Measurements from ENCODE around the gene CRYBG3. TPM values are rescaled to one million over a fixed set of nuclear protein-coding genes. Genes with fewer than 3 reads are reported as not detected.
A peak's percentile ranks its signal among the peaks of the same experiment; 100 is the strongest.

The CRYBG3 gene
- total RNA-seq, 4 donors from 2014 or later, result 18.7 to 23.5 (median 21.1) TPM

DNA sequence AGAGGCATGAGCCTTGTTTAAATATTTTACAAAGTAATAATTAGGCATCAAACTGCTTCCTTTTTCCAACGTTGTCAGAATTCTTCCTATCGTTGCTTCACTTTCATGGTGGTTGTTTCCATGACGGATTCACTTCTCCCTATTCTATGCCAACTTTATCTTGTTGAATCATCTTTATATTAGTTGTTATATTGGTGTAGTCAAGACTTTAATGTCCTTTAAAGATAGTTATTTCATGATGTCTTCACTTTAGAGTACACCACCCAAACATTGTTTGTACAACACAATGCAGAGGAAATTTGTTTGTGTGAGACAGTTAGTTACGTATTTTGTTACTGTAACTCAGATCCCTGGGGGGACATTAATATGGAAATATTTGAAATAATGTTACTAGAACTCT lies 61.9 kb downstream of the CRYBG3 start:
- H3K4me3 ChIP-seq, result no peak overlapping the region
- WGBS, result 62% methylated on average over 4 of the region's 4 CpGs

DNA sequence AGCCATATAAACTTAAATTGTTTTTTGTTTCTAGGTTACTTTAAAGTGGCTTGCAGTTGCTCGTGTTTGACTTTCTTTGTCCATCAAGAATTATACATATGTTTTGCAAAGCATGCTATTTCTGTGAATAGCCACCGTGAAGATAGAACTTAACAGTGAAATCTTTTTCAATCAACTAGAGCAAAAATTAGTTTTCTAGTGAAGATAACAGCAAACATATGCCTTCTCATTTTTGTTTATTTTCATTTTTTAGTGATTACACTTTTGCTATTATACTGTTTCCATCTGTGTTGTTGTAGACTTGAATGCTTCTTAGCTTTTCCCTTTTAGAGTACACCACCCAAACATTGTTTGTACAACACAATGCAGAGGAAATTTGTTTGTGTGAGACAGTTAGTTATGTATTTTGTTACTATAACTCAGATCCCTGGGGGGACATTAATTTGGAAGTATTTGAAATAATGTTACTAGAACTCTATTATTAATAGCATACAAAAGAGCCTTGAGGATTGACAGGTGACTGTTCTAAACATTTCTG lies 62.8 kb downstream of the CRYBG3 start:
- no peak overlapping the region for H3K27ac ChIP-seq (replicated peaks in 1 of 4)

More for the DNA sequence above, 61.9 kb downstream of the CRYBG3 start:
- Histone ChIP-seq H3K36me3 (peaks cover 8 to 48% (median 28%) of the 10 kb centered on the region in 4 donors), H3K4me1 (peaks cover 0 to 13% (median 8%) of the 10 kb centered on the region in 4 donors), H3K27ac (replicated peaks in 1 of 4) (no peak overlapping the region), H3K27me3 (no peaks in the 10 kb centered on the region), H3K9me3 (no peaks in the 10 kb centered on the region)
- TF ChIP-seq, protein P1, sequence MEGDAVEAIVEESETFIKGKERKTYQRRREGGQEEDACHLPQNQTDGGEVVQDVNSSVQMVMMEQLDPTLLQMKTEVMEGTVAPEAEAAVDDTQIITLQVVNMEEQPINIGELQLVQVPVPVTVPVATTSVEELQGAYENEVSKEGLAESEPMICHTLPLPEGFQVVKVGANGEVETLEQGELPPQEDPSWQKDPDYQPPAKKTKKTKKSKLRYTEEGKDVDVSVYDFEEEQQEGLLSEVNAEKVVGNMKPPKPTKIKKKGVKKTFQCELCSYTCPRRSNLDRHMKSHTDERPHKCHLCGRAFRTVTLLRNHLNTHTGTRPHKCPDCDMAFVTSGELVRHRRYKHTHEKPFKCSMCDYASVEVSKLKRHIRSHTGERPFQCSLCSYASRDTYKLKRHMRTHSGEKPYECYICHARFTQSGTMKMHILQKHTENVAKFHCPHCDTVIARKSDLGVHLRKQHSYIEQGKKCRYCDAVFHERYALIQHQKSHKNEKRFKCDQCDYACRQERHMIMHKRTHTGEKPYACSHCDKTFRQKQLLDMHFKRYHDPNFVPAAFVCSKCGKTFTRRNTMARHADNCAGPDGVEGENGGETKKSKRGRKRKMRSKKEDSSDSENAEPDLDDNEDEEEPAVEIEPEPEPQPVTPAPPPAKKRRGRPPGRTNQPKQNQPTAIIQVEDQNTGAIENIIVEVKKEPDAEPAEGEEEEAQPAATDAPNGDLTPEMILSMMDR (IDR thresholded peaks at IDR 0.05), result no peak
- TF ChIP-seq POLR2A (IDR thresholded peaks at IDR 0.05; ENCODE audit: low read depth) (no peak), POLR2AphosphoS5 (IDR thresholded peaks at IDR 0.05) (no peak), EP300 (IDR thresholded peaks at IDR 0.05) (no peak)
- intact Hi-C loops (cut with DNase I), result no loop called here
- no peak for DNase-seq (ENCODE audit: extremely low spot score)

DNA sequence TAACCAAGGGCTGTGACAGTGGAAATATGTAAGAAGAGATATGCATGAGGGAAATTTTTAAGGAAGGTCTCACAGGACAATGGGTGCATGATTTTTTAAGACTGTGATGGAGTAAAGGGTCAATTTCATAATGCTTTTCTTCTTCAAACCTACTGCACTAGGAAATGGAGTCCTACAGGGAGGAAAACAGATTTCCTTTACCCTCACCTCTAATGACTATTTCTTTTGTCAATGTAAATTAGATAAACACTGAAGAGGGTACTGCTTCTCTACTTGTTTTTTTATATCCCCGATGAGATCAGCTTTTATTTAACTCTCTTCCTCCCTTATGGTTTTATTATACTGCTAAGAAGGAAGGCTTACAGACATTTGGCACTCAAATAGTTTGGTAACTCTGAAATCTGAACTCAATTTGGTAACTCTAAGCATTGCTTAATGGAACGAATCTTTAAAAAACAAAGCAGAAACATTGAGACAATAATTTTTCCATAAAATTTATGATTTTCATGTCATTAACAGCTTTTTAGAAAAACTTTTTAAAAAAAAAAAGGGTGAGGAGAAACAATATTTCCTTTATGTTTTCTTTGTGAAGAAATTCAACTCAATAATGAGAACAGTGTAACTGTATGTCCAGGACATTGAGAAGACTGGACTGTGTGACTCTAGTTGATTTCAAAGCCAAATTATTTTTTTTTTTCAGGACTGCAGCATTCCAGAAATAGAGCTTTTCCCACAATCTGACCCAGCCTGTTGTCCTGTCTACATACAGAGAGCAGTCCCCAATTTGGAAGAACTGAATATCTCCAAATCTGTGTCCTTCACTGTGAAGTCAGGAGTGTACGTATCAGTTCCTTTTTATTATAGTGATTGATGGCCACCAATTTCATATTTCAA lies 64.4 kb downstream of the CRYBG3 start:
- no peak for DNase-seq (ENCODE audit: extremely low spot score)
- Histone ChIP-seq H3K4me3 (no peak overlapping the region), H3K36me3 (peaks cover 8 to 57% (median 31%) of the 10 kb centered on the region in 4 donors), H3K4me1 (peaks cover 0 to 13% (median 8%) of the 10 kb centered on the region in 4 donors), H3K9me3 (no peaks in the 10 kb centered on the region), H3K27ac (replicated peaks in 1 of 4) (peak overlapping the region in 1 of 4 donors; percentile 7), H3K27me3 (no peaks in the 10 kb centered on the region)
- intact Hi-C loops (cut with DNase I), result no loop called here
- no peak for TF ChIP-seq EP300 (IDR thresholded peaks at IDR 0.05)
- no peak for TF ChIP-seq POLR2AphosphoS5 (IDR thresholded peaks at IDR 0.05)
- no peak for TF ChIP-seq POLR2A (IDR thresholded peaks at IDR 0.05; ENCODE audit: low read depth)
- TF ChIP-seq, protein P1 (IDR thresholded peaks at IDR 0.05), result no peak
- WGBS, result 73% methylated on average over 3 of the region's 3 CpGs

More for the DNA sequence above, 62.8 kb downstream of the CRYBG3 start:
- TF ChIP-seq POLR2A (IDR thresholded peaks at IDR 0.05; ENCODE audit: low read depth) (no peak), POLR2AphosphoS5 (IDR thresholded peaks at IDR 0.05) (no peak), EP300 (IDR thresholded peaks at IDR 0.05) (no peak)
- TF ChIP-seq, protein P1 (IDR thresholded peaks at IDR 0.05), result no peak
- no peaks in the 10 kb centered on the region for H3K9me3 ChIP-seq
- peaks cover 0 to 13% (median 8%) of the 10 kb centered on the region in 4 donors for H3K4me1 ChIP-seq
- peaks cover 8 to 56% (median 34%) of the 10 kb centered on the region in 4 donors for H3K36me3 ChIP-seq
- H3K4me3 ChIP-seq, result no peak overlapping the region
- H3K27me3 ChIP-seq, result no peaks in the 10 kb centered on the region
- WGBS, result 75% methylated on average over 2 of the region's 2 CpGs
- intact Hi-C loops (cut with DNase I), result no loop called here
- no peak for DNase-seq (ENCODE audit: extremely low spot score)

DNA sequence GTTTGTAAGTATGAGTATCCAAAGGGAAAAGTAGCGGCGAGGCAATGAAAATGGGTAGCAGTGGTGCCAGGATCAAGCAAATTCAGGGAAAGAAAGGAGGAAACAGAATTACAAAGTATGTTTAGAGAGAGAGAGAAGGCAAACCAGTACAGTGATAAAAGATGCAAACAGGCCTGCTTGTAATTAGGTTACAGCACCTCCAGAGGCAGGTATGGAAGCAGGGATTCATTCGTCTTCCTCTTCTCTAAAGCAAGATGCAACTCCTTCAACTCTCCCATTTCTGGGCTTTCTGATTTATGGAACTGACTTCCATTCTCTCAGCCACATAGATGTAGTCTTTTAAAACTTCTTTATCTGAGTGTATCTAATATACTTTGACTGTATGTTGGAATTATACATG lies 68.0 kb downstream of the CRYBG3 start:
- H3K4me1 ChIP-seq, result peaks cover 0 to 6% (median 3%) of the 10 kb centered on the region in 4 donors
- no peak for DNase-seq (ENCODE audit: extremely low spot score)
- no peak overlapping the region for H3K27ac ChIP-seq (replicated peaks in 1 of 4)
- intact Hi-C loops (cut with DNase I), result no loop called here
- no peaks in the 10 kb centered on the region for H3K9me3 ChIP-seq
- H3K36me3 ChIP-seq, result peaks cover 8 to 58% (median 40%) of the 10 kb centered on the region in 4 donors
- TF ChIP-seq EP300 (IDR thresholded peaks at IDR 0.05) (no peak), POLR2A (IDR thresholded peaks at IDR 0.05; ENCODE audit: low read depth) (no peak), POLR2AphosphoS5 (IDR thresholded peaks at IDR 0.05) (no peak)
- TF ChIP-seq, protein P1 (IDR thresholded peaks at IDR 0.05), result no peak
- 91% methylated on average over 3 of the region's 3 CpGs for WGBS
- H3K4me3 ChIP-seq, result no peak overlapping the region
- no peaks in the 10 kb centered on the region for H3K27me3 ChIP-seq
